Epithelial cell of esophagus (primary cell): ENCODE results near the gene MACROD2.

Experiments used
- DNase-seq: peaks from one replicate; pipeline ENCODE4 v3.0.0; 2010; ENCODE audit warnings: low read depth
- H3K4me3 ChIP-seq: 2 replicates; pipeline ENCODE4 v1.5.1; 2011; ENCODE audit warnings: mild to moderate bottlenecking, low read length, control low read depth
- TF ChIP-seq, protein P1 (sequence below): IDR thresholded peaks from 2 replicates; pipeline ENCODE4 v1.5.1; 2011; ENCODE audit warnings: low read depth, mild to moderate bottlenecking, low read length, control low read depth, inconsistent platforms; ENCODE audit not compliant: insufficient read depth; ENCODE audit errors: missing control alignments

MACROD2 gene

DNA sequence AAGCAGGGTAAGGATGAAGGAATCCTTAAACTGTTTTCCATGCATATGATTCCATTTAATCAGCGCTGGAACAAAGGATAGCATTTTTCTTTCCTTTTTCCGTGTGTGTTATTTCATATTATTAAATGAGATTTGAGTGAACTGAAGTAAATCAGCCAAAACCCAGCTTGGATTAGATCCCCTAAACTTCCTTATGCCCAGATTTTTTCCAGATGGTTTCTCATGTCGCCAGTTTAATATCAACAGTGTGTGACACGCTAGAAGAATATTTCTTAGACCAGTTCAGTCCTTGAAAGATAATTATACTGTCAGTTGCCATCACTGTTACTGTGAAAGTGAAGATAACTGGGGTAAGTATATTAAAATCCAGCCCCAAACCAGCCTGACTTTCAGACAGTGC lies 1568.5 kb downstream of the MACROD2 start:
- no peak for DNase-seq
- no peak overlapping the region for H3K4me3 ChIP-seq
- TF ChIP-seq, protein P1, sequence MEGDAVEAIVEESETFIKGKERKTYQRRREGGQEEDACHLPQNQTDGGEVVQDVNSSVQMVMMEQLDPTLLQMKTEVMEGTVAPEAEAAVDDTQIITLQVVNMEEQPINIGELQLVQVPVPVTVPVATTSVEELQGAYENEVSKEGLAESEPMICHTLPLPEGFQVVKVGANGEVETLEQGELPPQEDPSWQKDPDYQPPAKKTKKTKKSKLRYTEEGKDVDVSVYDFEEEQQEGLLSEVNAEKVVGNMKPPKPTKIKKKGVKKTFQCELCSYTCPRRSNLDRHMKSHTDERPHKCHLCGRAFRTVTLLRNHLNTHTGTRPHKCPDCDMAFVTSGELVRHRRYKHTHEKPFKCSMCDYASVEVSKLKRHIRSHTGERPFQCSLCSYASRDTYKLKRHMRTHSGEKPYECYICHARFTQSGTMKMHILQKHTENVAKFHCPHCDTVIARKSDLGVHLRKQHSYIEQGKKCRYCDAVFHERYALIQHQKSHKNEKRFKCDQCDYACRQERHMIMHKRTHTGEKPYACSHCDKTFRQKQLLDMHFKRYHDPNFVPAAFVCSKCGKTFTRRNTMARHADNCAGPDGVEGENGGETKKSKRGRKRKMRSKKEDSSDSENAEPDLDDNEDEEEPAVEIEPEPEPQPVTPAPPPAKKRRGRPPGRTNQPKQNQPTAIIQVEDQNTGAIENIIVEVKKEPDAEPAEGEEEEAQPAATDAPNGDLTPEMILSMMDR: no peak

DNA sequence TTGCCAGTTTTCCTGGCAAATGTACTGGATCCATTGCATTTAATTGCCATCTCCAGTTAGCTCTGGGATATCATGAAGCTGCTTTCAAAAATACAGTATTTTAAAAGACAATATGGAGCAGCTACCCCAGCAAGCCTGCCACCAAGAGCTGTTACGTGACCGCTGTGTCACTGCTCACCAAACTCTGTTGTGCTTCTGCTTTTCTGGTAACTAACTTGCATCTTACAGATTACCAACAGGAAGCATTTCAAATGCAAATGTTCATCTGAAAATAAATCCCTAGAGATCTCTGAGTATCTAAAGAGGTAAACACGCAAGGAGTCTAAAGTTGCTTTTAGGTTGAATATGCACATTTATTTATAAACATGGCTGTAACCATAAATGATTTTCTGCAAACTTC lies 1569.7 kb downstream of the MACROD2 start:
- no peak overlapping the region for H3K4me3 ChIP-seq
- TF ChIP-seq, protein P1: no peak
- DNase-seq: no peak

DNA sequence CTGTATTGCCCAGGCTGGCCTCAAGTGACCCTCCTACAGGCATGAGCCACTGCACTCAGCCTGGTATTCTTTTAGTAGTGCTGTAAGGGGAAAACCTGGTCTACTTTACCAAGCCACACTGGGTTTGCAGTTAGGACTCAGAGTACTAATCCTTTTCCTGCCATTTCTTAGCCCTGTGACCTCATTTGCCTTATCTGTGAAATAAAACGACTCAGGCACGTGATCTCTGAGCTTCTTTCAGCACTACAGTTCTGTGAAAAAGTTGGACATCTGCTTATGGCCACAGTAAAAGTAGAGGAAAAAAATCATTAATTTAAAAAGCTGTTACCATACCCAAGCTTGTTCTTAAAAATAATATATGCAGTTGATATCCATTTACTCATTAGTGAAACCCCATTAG lies 1570.5 kb downstream of the MACROD2 start:
- no peak overlapping the region for H3K4me3 ChIP-seq
- TF ChIP-seq, protein P1: no peak
- DNase-seq: no peak

DNA sequence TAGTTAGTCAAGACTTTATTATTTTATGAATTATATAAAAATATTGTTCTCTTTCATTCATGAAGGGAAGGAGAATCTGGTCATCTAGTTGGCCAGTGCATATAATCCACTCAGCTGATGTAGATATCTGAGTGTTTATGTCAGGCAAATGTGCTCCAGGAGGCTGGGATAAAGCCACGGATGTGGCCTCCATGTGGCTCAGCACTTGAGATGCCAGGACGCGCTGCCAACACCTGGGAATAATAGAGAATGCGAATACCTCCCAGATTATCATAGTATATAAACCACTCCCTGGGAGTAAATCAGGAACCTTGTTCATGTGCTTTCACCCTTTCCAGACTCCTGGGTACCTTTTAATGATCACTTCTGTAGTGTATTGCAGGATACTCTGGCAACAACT lies 1571.9 kb downstream of the MACROD2 start:
- H3K4me3 ChIP-seq: no peak overlapping the region
- no peak for DNase-seq

DNA sequence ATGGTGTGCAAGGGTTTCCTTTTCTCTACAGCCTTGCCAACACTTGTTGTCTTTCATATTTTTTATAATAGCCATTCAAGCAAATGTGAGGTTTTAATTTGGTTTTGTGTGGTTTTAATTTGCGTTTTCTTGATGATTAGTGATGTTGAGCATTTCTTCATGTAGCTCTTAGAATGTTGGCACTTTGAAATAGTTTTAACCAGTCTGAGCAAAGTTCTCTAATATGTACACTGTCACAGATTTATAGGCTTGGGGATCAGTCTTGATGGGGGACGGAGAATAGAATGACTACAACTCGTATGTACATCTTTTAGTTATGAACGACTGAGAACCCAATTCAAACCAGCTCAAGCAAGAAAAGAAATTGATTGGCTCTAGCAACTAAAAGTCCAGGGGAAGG lies 1574.8 kb downstream of the MACROD2 start:
- TF ChIP-seq, protein P1: no peak
- no peak for DNase-seq

More for the DNA sequence above, 1571.9 kb downstream of the MACROD2 start:
- TF ChIP-seq, protein P1: no peak

DNA sequence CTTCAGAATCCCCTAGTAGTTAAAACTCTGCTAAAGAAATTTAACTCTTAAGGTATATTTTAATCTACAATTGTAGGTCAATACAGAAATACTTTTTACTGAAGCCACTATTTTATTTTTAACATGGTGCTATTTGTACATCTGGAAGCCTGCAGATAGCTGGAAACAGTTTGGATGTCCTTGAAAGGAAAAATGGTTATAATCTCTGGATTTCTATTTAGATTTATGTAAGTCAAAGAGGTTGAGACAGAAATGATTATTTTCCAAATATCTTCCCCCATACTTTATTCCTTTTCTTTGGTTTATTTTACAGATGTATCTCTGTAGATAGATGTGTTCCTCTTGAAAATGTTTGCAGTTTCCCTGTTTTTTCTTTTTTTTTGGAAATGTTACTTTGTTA lies 1575.7 kb downstream of the MACROD2 start:
- H3K4me3 ChIP-seq: no peak overlapping the region
- TF ChIP-seq, protein P1: no peak
- no peak for DNase-seq

More for the DNA sequence above, 1574.8 kb downstream of the MACROD2 start:
- H3K4me3 ChIP-seq: no peak overlapping the region

DNA sequence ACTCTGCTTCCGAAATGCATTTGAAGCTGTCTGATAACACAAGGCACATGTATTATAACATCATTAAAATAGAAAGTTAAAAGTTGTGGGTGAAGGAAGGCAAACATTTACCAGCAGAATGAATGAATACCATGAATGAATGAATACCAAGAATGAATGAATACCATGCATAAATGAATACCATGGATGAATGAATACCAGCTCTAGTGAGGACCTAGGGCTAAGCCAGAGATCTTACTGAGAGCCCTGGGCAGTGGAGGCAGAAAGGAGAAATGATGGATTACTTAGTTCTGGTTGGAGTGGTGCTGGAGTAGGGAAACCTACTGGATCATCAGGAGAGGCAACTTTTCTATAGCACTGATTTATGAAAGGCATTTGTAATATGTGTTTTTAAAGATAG lies 1579.9 kb downstream of the MACROD2 start:
- DNase-seq: no peak
- TF ChIP-seq, protein P1: no peak
- no peak overlapping the region for H3K4me3 ChIP-seq
